Keratinocyte (primary cell): ENCODE data around the gene ARHGEF6.

Experiments used
- CTCF ChIP-seq, 3 experiments: IDR thresholded peaks in 1 of 3; conservative IDR thresholded peaks in 1 of 3; optimal IDR thresholded peaks in 1 of 3; 2 replicates in 2 of 3; 3 replicates in 1 of 3; pipeline versions ENCODE3 to v1.5.1; 2011; ENCODE audit warnings: low read length in 3 of 3, mild to moderate bottlenecking in 3 of 3, moderate library complexity in 2 of 3, control low read depth in 1 of 3, inconsistent platforms in 1 of 3; ENCODE audit not compliant: insufficient read depth in 2 of 3; ENCODE audit errors: extremely low read depth in 1 of 3
- EZH2 ChIP-seq: IDR thresholded peaks from one replicate; pipeline ENCODE4 v1.6.1; 2012; ENCODE audit warnings: inconsistent platforms, mild to moderate bottlenecking, low read length, moderate library complexity

- TF ChIP-seq CTCF (optimal IDR thresholded peaks at IDR 0.05 in 1 of 3, IDR thresholded peaks at IDR 0.05 in 1 of 3, conservative IDR thresholded peaks at IDR 0.05 in 1 of 3; ENCODE audit: extremely low read depth in 1 of 3, insufficient read depth in 2 of 3, low read length in 3 of 3) (no peak), EZH2 (no peak)
Measured at GRCh38 chrX:136691028-136691809, 89.5 kb downstream of the ARHGEF6 start.
